Left renal cortex interstitium (tissue), 4 donors: Measurements from ENCODE around the gene SLC25A44. TPM values are rescaled to one million over a fixed set of nuclear protein-coding genes. Genes with fewer than 3 reads are reported as not detected.
"Not testable (repeated sequence)": the region's sequence is repeated elsewhere in the genome, so short reads cannot be mapped to it uniquely, and the experiment has no call there.

Experiments
- DNase-seq, 4 donors: peaks; one replicate each; pipeline ENCODE4 v3.0.0-alpha.2; 2013; ENCODE audit warnings: low read depth in 4 of 4, low spot score in 2 of 4, missing footprints in 1 of 4
- polyA plus RNA-seq, 4 donors: library from polyadenylated mRNA; unstranded; fragments of 120-200 nt; gene quantifications; one replicate each; pipeline ENCODE4 v1.2.1, GENCODE V29; 2013; ENCODE audit not compliant: insufficient read length in 4 of 4

Gene SLC25A44
- polyA plus RNA-seq, 4 donors = 23.5 to 32.0 (median 28.6) TPM

- DNase-seq = no peak
These were observed 5.0 kb downstream of the SLC25A44 start for GRCh38 chr1:156198831-156199349.

- DNase-seq = no peak
These were observed 6.1 kb downstream of the SLC25A44 start for GRCh38 chr1:156200044-156200443.

GRCh38 chr1:156203331-156203730, 9.4 kb downstream of the SLC25A44 start:
- no peak for DNase-seq

- no peak for DNase-seq
These were observed 10.8 kb downstream of the SLC25A44 start for GRCh38 chr1:156204686-156205085.

GRCh38 chr1:156211243-156211642, 17.3 kb downstream of the SLC25A44 start:
- DNase-seq = no peak

GRCh38 chr1:156212130-156212529, 18.2 kb downstream of the SLC25A44 start:
- DNase-seq = no peak

GRCh38 chr1:156212833-156213643, 19.1 kb downstream of the SLC25A44 start, which contains the start of gene PMF1:
TSS of gene PMF1 (plus strand) at chr1:156213007. CDS start at chr1:156213016, 9 bp downstream.
- DNase-seq = peak; percentile 95 to 97 (median 96)

GRCh38 chr1:156213644-156213966, 19.7 kb downstream of the SLC25A44 start:
- no peak for DNase-seq

- DNase-seq = no peak
These were observed 20.3 kb downstream of the SLC25A44 start for GRCh38 chr1:156214024-156214748.

GRCh38 chr1:156216361-156217086, 22.6 kb downstream of the SLC25A44 start:
- not testable (repeated sequence) for DNase-seq

- no peak for DNase-seq
These were observed 24.0 kb downstream of the SLC25A44 start for GRCh38 chr1:156217871-156218270.

GRCh38 chr1:156220226-156220625, 26.3 kb downstream of the SLC25A44 start:
- DNase-seq = no peak

GRCh38 chr1:156221986-156222692, 28.2 kb downstream of the SLC25A44 start:
- DNase-seq = no peak

GRCh38 chr1:156225677-156226014, 31.7 kb downstream of the SLC25A44 start:
- no peak for DNase-seq

- no peak for DNase-seq
These were observed 32.2 kb downstream of the SLC25A44 start for GRCh38 chr1:156226116-156226538.

- DNase-seq = no peak
These were observed 32.9 kb downstream of the SLC25A44 start for GRCh38 chr1:156226782-156227181.

GRCh38 chr1:156228501-156228900, 34.6 kb downstream of the SLC25A44 start:
- no peak for DNase-seq

- no peak for DNase-seq
These were observed 36.0 kb downstream of the SLC25A44 start for GRCh38 chr1:156229809-156230472.

- DNase-seq = no peak
These were observed 36.6 kb downstream of the SLC25A44 start for GRCh38 chr1:156230473-156230837.
